Fibroblast of gingiva (primary cell): ENCODE measurements around the gene NPC1L1.

Experiments
- DNase-seq: peaks from one replicate; pipeline ENCODE4 v3.0.0-alpha.2; 2011; ENCODE audit warnings: low read depth

NPC1L1 gene, protein sequence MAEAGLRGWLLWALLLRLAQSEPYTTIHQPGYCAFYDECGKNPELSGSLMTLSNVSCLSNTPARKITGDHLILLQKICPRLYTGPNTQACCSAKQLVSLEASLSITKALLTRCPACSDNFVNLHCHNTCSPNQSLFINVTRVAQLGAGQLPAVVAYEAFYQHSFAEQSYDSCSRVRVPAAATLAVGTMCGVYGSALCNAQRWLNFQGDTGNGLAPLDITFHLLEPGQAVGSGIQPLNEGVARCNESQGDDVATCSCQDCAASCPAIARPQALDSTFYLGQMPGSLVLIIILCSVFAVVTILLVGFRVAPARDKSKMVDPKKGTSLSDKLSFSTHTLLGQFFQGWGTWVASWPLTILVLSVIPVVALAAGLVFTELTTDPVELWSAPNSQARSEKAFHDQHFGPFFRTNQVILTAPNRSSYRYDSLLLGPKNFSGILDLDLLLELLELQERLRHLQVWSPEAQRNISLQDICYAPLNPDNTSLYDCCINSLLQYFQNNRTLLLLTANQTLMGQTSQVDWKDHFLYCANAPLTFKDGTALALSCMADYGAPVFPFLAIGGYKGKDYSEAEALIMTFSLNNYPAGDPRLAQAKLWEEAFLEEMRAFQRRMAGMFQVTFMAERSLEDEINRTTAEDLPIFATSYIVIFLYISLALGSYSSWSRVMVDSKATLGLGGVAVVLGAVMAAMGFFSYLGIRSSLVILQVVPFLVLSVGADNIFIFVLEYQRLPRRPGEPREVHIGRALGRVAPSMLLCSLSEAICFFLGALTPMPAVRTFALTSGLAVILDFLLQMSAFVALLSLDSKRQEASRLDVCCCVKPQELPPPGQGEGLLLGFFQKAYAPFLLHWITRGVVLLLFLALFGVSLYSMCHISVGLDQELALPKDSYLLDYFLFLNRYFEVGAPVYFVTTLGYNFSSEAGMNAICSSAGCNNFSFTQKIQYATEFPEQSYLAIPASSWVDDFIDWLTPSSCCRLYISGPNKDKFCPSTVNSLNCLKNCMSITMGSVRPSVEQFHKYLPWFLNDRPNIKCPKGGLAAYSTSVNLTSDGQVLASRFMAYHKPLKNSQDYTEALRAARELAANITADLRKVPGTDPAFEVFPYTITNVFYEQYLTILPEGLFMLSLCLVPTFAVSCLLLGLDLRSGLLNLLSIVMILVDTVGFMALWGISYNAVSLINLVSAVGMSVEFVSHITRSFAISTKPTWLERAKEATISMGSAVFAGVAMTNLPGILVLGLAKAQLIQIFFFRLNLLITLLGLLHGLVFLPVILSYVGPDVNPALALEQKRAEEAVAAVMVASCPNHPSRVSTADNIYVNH (N-terminal part only)

DNA sequence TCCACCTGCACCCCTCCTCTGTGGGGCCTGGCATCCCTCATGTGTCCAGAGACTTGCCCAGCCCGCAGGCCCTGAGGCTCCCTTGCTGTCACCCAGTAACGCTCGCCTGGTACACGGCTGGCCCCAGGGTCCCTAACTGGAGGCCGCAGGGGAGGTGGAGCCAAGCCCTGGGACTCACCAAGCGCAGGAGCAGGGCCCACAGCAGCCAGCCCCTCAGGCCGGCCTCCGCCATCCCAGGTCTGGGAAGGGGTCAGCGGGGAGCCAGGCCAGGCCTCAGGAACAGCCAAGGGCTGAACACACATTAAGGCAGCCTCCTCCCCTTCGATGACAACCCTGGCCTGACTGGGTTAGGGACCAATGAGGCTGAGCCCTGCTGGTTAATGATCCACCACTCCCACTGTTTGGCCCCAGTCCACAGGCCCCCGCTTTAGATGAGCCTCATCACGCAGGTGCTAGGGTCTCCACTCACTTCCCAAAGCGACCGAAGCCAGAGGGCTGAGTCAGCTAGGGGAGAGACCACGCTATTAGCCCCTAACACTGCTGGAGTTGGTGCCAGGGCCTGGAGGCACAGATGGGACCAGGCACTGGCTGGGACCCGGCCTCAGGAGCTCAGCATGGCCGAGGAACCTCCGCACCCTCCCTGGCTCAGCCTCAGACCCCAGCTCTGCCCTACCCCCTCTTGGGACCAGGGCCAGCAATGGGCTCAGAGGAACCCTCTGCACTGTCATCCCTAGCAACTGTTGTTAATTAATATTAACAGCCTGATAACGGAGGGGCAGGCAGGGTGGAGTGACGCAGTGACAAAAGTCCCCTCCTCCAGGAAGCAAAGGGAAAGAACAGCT lies at the start of gene NPC1L1:
Gene NPC1L1 (minus strand): TSS at position 303 of the 842 bp plus-strand sequence. CDS start 71 bp downstream, at position 232.
- DNase-seq: no peak

- DNase-seq: no peak
Observed at GRCh38 chr7:44590910-44591309, 49.8 kb upstream of the NPC1L1 start.

DNA sequence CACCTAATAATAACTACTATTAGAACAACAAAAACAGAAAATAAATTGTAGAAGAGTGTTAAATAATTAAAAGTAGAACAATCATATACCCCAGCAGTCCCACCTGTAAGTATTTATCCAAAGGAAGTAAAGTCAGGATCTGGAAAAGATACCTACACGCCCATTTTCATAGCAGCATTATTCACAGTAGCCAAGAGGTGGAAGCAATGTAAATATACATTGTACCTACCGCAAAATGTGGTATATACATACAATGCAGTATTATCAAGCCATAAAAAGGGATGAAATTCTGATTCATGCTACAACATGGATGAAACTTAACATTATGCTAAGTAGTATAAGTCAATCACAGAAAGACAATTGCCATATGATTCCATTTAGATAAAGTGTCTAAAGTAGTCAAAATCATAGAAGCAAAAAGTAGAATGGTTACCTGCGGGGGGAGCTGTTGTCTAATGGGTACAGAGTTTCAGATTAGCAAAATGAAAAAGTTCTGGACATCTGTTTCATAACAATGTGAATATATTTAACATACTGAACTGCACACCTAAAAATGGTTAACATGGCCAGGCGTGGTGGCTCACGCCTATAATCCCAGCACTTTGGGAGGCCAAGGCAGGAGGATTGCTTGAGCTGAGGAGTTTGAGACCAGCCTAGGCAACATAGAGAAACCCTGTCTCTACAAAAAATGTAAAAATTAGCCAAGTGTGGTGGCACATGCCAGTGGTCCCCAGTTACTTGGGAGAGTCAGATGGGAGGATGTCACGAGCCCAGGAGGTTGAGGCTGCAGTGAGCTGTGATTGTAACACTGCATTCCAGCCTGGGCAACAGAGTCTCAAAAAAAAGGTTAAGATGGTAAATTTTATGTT lies 46.9 kb upstream of the NPC1L1 start:
- DNase-seq: peak; percentile 50

GRCh38 chr7:44583146-44583865 lies 42.2 kb upstream of the NPC1L1 start:
- no peak for DNase-seq

GRCh38 chr7:44581879-44582603 lies 40.9 kb upstream of the NPC1L1 start, which contains the start of gene TMED4:
Gene TMED4 (minus strand): TSS chr7:44582231. CDS start chr7:44582206, 25 bp downstream.
- peak; percentile 98 for DNase-seq

DNA sequence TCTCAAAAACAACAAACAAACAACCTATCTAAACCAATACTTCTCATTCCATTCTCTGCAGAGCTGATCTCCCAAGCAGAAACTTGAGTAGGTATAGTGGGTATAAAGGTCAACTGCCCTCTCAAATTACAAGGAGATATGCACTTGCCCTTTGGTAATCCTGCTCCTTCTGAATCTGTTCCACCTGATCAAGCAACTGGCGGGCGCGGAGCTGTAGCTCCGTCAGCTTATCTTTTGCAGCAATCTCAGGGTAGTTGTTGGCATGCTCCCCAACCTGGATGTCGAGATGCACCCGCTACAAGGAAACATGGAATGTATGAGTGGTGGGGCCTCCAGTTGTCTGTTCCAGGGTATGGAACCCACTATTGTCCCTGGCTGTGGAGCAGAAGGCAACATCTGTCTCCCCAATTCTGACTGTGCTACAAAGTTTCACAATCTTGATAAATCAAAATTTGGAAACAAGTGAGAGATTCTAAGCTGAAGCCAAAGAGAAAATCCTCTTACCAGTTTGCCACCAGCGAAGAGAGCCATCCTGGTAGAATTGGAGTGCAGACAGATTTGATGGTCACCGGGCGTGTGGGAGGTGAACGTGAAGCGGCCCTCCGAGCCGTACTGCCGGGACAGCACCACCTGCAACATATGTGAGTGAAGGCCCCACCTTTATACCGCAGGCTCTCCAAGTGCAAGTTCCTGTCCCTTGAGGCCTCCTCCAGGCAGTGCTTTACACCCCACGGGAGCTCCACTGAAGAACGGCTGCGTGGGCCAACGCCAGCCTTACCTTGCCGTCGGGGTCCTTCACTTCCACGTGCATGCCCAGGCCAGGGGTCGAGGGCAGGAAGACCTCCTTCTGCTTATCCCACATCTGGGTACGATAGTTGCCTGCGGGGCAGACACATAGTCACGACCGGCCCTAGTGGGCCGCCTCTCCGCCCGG lies 40.1 kb upstream of the NPC1L1 start:
- DNase-seq: no peak

- no peak for DNase-seq
Observed at GRCh38 chr7:44576228-44576627, 35.1 kb upstream of the NPC1L1 start.

GRCh38 chr7:44575054-44575453 lies 33.9 kb upstream of the NPC1L1 start:
- DNase-seq: no peak

GRCh38 chr7:44574287-44574872 lies 33.2 kb upstream of the NPC1L1 start:
- DNase-seq: no peak

- peak; percentile 93 for DNase-seq
Observed at GRCh38 chr7:44573464-44574286, 32.5 kb upstream of the NPC1L1 start, which contains the start of gene DDX56. Gene DDX56 (minus strand): TSS chr7:44573908. CDS start chr7:44573895, 13 bp downstream.

DNA sequence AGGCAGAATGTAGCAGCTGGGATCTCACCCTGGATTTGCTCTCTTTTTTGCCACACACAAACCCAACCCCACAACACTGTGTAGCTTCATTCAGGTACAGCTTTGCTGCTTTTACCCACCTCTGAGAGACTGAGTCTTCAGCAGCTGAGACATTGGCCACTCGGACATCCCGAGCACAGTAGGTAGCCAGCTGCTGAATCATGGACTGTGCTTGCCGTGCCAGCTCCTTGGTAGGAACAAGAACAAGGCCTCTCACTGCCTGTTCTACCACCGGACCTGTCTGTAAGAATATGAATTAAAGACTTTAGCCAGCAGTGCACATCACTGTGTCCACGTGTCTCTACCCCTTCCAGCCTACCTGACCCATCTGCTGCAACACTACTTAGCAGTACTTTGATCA lies 31.6 kb upstream of the NPC1L1 start:
- DNase-seq: no peak

GRCh38 chr7:44569959-44570358 lies 28.8 kb upstream of the NPC1L1 start:
- no peak for DNase-seq

GRCh38 chr7:44568771-44569560 lies 27.8 kb upstream of the NPC1L1 start:
- no peak for DNase-seq

- DNase-seq: no peak
Observed at GRCh38 chr7:44567884-44568283, 26.8 kb upstream of the NPC1L1 start.

DNA sequence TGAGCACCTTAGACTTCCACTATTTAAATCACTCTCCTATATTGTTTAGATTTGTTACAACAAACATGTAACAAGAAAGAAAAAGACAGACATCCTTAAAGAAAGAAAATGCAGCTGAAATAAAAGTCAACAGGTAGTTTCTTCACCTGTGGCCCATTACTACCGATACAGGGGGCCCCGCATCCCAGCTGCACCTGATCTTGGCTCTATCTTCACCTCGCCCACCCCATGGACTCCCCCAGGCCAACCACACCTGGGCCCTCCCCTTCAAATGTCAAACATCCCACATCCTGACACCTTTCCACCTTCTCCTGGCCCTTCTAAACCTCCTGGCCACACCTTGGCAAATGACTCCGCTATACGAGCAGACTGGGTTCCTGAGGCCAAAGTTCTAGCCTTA lies 25.6 kb upstream of the NPC1L1 start:
- no peak for DNase-seq
